Vagina (tissue), 2 donors: ENCODE data around the gene IGFBP5.

ENCODE experiments used
- CTCF ChIP-seq, 3 experiments: fragments of 450-650 bp in 2 of 3; fragments of 200-600 bp in 1 of 3; sonication (generic) in 1 of 3; IDR thresholded peaks; one replicate each; pipeline ENCODE4 v1.5.1; 2017 to 2019; ENCODE audit warnings: antibody characterized with exemption in 3 of 3, mild to moderate bottlenecking in 2 of 3, moderate library complexity in 2 of 3
- POLR2A ChIP-seq, 2 donors: fragments of 450-650 bp; IDR thresholded peaks; one replicate each; pipeline ENCODE4 v1.6.1; 2017; ENCODE audit warnings: antibody characterized with exemption in 2 of 2, mild to moderate bottlenecking in 2 of 2, moderate library complexity in 2 of 2
- POLR2AphosphoS5 ChIP-seq, 2 donors: sonication (generic); formaldehyde crosslinking; IDR thresholded peaks; one replicate each; pipeline ENCODE4 v1.9.0; 2017; ENCODE audit warnings: antibody characterized with exemption in 2 of 2, mild to moderate bottlenecking in 2 of 2, low read depth in 1 of 2; ENCODE audit not compliant: insufficient read depth in 1 of 2

GRCh38 chr2:216695401-216695821 is at the start of gene IGFBP5:
- TF ChIP-seq POLR2AphosphoS5 (IDR thresholded peaks at IDR 0.05; ENCODE audit: insufficient read depth in 1 of 2, low read depth in 1 of 2) (peak; percentile 38 to 53), CTCF (IDR thresholded peaks at IDR 0.05) (no peak), POLR2A (IDR thresholded peaks at IDR 0.05) (peak in 1 of 2 donors; percentile 67)
